ENCODE measurements around the gene ITGB7.

Gene ITGB7

DNA sequence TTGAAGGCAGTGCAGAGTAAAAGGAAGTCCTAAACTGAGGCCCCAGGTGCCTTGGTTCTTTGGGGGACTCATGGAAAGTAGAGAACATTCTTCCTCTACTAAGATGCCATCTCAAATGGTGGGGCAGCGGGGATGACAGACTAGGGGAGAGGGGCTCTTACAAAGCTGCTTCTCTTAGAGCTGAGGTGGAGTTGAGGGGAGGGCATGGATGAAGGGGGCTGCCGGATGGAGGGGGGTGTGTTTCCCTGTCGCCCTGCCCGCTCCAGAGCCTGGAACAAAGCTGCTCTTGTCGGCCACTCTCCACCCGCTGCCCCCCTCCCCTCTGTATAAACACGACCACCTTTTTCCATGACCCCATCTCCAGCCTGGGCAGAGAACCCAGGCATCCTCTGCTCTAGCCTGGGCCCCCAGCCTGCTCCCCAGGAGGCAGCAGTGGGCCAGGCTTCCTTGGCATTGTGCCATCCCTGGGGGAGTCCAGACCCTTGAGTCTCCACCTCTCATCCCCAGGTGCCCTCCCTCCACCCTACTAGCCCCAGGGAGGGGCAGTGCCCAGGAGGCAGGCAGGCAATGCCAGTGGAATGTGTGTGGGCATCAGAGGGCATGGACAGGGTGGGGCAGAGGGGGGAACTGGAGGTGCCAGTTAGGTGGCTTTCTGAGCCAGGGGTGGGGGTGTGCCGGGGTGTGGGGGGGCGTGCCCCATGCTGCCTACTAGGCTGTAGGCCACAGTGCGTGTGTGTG is 23.2 kb upstream of the ITGB7 start:
- no peak for DNase-seq

DNA sequence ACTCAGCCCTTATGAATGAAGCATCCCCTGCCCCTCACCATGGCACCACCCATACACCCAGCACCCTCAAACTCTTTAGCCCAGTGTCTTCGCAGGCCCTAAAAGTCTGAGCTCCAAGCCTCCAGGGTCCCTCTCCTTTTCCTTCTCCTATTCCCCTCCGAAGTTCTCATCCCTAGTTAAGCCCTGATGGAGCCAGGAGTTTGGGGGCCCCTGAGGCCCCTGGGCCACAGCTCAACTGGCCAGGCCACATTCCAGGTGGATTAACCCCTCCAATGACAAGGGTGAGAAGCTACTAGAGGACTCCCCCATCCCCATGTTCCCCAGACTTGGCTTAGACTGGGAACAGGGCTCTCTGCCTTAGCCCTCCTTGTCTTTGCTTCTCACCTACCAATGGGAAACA is 22.4 kb upstream of the ITGB7 start:
- no peak for DNase-seq

DNA sequence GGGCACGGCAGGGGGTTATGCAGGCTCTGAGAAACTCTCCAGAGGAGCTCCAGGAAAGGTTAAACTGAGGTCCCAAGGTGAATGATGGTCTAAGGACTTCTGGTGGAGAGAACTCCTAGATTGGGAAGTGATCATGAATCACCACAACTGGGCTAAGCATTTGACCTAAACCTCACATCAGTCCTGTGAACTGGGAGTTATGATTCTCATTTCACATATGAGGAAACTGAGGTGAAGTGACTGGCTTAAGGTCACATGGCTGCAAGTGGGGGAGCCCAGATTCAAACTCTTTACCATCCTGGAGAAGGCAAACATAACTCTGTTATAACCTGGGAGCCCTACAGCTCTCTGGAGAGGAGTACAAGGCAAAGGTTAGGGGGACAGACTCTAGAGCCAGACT is 20.8 kb upstream of the ITGB7 start:
- no peak for DNase-seq

DNA sequence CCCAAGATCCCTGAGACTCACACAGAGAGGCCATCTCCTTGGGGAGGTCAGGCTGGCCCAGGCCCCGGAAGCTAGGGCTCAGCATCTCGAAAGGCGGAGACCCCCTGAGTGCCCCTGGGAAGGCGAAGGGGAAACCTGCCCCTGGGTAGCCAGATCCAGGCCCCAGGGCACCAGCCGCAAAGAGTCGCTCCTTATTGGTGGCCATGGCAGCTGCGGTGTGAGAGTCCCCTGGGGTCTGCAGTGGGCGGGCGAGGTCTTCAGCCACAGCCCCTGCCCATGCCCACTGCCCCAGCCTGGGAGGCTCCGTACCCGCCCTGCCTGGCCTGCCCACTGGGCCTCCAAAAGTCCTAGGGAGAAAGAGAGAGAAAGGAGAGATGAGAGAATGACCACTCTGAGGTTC is 20.3 kb upstream of the ITGB7 start:
- no peak for DNase-seq

DNA sequence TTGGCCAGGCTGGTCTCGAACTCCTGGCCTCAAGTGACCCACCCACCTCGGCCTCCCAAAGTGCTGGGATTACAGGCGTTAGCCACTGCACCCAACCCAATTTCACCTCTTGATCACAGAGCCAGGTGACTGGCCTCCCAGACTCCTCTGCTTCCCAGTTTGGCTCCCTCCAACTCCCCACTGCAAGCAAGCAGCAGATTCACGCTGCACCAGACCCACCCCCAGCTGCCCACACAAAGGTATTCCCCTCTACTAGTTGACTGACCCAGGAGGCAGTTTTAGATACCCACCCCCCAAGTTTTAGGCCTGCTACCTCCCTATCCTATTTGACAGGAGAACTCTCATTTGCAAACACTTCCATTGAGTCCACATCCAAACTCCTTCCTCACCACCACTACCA is 19.8 kb upstream of the ITGB7 start:
- DNase-seq, result no peak

DNA sequence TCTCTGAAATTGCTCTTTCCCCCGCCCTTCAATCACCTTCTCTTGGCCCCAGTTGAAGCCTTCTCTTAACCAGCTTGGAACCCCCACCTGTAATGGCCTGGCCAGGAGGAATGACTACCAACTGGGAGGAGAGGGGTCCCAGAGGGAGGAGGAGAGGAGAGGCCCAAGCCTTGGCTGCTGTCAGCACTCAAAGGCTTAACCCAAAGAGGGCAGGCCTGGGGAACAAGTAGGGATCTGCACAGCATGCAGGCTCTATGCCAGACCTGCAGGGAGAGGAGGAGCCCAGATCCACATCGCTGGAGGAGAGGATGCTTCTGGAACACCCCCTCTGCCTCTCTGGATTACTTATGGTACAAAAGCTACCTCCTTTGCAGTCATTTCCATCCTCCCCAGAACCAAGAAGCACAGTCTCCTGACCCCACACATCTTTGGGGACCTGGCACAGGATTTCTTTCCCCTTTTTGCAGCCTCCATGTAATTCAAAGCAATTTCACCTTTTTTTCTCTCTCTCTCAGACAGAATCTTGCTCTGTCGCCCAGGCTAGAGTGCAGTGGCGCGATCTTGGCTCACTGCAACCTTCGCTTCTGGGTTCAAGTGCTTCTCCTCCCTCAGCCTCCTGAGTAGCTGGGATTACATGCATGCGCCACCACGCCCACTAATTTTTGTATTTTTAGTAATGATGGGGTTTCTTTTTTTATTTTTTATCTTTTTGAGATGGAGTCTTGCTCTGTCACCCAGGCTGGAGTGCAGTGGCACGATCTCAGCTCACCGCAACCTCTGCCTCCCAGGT is 18.8 kb upstream of the ITGB7 start:
- no peak for DNase-seq

DNA sequence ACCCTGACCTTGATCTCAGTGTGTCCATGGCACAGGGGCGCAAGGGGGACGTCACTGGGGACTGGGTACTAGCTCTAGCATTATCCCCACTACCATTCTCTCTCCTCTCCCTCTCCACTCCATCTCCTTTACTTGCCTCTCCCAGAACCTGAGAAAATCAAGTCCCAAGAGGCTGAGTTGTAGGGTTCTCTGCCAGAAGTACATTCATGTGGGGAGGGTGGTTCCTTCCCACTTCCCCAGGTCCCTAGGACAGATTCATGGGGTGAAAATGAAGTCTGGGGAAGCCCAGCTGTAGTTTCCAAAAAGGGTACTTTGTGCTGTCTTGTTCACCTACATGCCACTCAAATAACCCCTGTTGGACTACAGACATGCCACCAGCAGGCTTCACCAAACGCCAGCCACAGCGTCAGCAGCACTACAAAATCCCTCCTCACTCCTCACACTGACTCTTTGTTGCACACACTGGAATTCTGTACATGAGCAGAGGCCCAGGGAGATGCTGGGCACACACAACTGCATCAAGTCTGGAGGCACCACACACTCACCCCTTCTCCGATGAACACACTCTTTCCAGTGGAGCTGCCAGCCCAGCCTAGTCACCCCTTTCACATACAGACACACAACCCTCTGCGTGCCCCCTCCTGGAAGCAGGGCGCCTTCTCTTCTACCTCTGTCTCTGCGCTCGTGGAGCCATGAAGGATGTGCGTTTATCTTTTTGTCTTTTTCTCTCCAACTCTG is 18.0 kb upstream of the ITGB7 start:
- no peak for DNase-seq

GRCh38 chr12:53224061-53224896 is 17.2 kb upstream of the ITGB7 start:
- no peak for DNase-seq

GRCh38 chr12:53223389-53224060 is 16.5 kb upstream of the ITGB7 start:
- no peak for DNase-seq

DNA sequence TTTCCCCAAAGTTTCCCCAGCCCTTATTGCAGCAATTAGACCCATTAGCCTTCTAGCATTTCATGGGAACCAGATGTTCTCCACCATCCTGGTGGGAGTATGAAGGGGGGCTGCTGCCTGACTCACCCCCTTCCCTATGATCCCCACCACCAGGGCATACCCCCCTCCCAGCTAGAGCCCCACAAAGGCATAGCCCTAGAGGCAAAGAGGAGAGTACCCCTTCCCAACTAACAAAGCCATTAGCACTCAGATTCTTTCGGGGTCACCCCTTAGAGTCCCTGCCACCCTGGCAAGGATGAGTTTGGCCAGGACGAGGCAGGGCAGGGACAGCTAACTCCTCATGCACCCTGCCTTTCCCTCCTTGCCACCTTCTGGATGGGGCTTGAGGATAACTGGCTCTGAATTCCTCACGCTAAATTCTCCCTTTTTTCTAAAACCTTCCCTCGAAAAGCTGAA is 15.8 kb upstream of the ITGB7 start:
- no peak for DNase-seq

- DNase-seq, result no peak
Measured at GRCh38 chr12:53222170-53222721, 15.2 kb upstream of the ITGB7 start.

GRCh38 chr12:53221203-53222080 is 14.4 kb upstream of the ITGB7 start:
- DNase-seq, result peak; percentile 55

DNA sequence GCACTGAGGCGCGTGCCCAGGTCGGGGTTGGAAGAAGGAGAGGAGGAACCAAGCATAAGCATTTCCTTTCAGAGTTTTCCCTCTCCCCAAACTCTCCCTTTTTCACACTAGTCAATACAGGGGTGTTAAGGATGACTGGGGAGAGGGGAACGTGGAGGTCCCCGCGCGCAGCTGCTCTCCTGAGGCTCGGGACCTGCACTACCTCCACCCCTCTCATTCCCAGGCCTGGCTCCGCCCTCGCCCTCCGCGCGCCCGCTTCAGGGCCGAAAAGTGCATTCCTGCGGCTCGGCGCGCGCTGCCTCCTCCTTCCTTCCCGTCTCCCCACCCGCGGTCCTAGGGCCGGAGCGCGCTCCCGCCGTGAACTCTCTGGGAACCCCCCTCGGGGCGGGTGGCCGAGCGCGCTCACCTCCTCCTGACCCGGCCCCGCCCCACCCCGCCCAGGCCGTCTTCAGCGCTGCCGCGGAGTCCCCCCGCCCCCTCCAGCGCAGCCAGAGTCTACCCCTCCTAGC is 13.7 kb upstream of the ITGB7 start:
- peak; percentile 85 for DNase-seq

GRCh38 chr12:53219956-53220693 is 13.1 kb upstream of the ITGB7 start:
- no peak for DNase-seq

DNA sequence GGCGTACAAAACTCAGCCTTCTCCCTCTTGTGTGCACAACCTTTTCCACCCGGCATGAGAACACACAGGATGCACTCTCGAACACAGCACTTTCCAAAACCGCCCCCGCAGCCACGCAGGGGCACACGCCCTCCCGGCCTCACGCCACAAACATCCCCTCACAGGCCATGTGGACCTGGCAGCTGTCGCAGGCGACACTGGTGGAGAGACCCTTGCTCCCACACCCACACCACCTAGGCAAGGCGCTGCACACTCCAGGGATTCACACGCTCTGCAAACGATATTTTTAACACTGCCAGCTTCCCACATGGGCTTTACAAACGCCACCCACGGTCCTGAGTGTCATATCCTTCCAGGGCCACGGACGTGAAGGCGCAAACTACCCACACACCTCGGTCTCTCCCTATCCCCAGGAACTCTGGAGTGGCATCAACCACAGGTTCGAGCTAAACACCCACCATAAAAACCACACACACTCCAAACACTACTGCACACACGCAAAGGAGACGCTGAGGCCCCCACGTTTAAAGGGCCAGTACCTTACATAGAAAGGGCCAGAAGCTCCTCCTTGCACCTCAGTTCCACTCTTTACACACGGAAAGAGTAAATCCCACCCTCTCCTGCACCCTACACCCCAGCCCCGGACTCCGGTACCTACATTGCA is 12.4 kb upstream of the ITGB7 start:
- no peak for DNase-seq

GRCh38 chr12:53218551-53219291 is 11.7 kb upstream of the ITGB7 start:
- DNase-seq, result no peak

DNA sequence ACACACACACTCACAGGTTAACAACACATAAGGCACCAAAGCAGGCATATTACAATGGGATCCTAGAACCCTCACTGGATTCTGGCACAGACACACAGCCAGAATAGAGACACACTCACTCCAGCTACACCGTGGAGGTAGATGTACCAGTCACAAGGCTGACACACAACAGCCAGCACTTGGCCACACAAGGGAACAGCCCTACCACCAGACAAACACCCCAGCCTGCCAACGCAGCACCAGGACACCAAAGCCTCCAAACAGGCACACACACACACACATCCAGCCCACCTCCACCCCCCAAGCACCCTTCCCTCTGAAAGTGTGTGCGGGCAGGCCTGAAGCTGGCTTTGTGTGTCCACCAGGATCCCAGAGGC is 10.9 kb upstream of the ITGB7 start:
- no peak for DNase-seq

Data from NK-92 treated with Interleukin-12 subunit alpha and Interleukin-12 subunit beta, amount 100 ng/mL, for 24 hours (cell line).